Measurements from ENCODE around the gene CEBPZOS.
"Not testable (repeated sequence)": the region's sequence is repeated elsewhere in the genome, so short reads cannot be mapped to it uniquely, and the experiment has no call there.

Gene CEBPZOS

DNA sequence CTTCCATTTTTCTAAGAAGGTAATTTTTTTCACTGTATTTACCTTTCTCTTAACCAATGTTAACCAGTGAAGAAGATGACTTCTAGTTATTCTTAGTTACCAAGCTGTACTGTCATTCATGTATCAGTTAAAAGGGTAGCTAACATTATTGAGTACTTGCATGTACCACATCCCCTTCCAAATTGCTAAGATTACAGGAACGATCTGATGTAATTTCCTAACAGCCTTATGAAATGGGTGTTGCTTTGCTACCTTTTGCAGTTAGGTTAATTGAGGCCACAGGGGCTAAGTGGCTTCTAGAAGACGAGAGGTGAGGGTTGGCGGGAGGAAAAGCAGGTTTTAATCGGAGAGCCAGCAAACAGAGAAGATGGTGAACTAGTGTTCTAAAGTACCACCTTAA is 6.0 kb upstream of the CEBPZOS start:
- no peak for DNase-seq (ENCODE audit: low read depth in 1 of 2, low spot score in 1 of 2)

- DNase-seq (ENCODE audit: low read depth in 1 of 2, low spot score in 1 of 2): no peak
Measured at GRCh38 chr2:37191253-37191652, 5.0 kb upstream of the CEBPZOS start.

GRCh38 chr2:37191747-37192146 is 4.5 kb upstream of the CEBPZOS start:
- DNase-seq (ENCODE audit: low read depth in 1 of 2, low spot score in 1 of 2): no peak

DNA sequence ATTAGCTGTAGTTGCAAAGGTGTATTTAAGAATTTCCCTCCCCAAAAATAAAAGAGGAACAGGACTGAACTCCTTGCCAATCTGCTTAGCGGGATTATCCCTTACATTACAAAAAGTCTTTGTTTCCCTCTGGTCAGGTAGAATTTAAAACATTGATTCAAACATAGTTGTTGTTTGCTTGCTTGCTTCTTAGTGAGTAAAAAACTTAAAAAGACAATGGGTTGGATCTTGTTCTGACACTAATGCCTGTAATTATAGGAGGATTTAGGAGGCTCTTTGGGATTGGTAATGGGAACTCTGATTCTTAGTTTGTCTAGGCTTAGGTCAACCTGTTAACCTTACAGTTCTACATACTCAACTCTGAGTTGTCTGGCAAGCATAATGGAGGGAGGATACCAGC is 3.7 kb upstream of the CEBPZOS start:
- no peak for DNase-seq (ENCODE audit: low read depth in 1 of 2, low spot score in 1 of 2)

DNA sequence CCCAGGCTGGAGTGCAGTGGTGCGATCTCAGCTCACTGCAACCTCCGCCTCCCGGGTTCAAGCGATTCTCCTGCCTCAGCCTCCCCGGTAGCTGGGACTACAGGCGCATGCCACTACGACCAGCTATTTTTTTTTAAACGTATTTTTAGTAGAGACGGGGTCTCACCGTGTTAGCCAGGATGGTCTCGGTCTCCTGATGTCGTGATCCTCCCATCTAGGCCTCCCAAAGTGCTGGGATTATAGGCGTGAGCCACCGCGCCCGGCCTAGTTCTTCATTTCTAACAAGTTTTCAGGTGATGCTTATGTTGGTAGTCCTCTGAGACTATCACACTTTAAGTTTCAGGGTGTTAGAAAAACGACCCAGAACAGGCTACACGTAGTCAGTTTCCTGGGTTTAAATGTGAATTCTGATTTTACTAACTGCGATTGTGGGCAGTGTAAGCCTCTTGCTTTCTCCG is 405 bp upstream of the CEBPZOS start:
- DNase-seq (ENCODE audit: low read depth in 1 of 2, low spot score in 1 of 2): not testable (repeated sequence)

GRCh38 chr2:37198681-37199065 is 2.4 kb downstream of the CEBPZOS start:
- DNase-seq (ENCODE audit: low read depth in 1 of 2, low spot score in 1 of 2): no peak

DNA sequence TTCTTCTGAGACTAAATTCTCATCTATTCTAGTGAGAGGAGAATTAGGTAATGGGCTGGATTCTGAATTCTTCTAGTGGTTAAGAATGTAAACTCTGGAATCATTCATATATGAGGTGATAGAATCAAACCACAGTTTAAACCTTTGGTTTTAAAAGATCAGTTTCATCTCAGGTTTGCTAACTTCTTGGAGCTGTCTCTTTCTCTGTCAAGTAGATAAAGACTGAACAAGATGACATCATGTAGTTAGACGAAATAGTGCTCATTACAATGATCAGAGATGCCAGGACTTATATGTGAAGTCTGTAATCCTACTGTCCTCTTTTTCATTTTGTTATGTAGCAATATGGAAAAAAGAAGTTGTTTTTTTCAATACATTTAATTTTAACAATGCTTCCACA is 4.9 kb downstream of the CEBPZOS start:
- no peak for DNase-seq (ENCODE audit: low read depth in 1 of 2, low spot score in 1 of 2)

GRCh38 chr2:37201766-37202165 is 5.5 kb downstream of the CEBPZOS start:
- DNase-seq (ENCODE audit: low read depth in 1 of 2, low spot score in 1 of 2): no peak

- no peak for DNase-seq (ENCODE audit: low read depth in 1 of 2, low spot score in 1 of 2)
Measured at GRCh38 chr2:37203708-37204107, 7.4 kb downstream of the CEBPZOS start.

- not testable (repeated sequence) for DNase-seq (ENCODE audit: low read depth in 1 of 2, low spot score in 1 of 2)
Measured at GRCh38 chr2:37205071-37205661, 8.9 kb downstream of the CEBPZOS start.

GRCh38 chr2:37205689-37206341 is 9.5 kb downstream of the CEBPZOS start:
- DNase-seq (ENCODE audit: low read depth in 1 of 2, low spot score in 1 of 2): no peak

- DNase-seq (ENCODE audit: low read depth in 1 of 2, low spot score in 1 of 2): not testable (repeated sequence)
Measured at GRCh38 chr2:37206760-37207159, 10.5 kb downstream of the CEBPZOS start.

DNA sequence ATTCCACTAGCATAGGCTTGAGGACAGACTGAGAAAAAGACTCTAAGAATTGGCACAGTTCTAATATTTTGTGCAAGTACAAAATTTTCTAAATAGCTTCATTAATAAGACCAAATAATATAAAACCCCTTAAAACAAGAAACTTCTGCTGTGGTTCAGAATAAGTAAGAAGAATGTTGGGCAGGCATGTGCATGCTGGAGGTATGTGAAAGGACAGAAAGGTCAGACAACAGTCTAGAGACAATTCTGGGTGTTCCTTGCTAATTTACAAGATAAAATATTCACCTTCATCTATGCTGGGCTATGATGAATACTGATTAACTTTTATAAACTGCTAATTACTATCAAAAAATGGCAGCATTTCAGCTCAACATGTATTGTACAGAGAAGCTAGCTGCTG is 14.9 kb downstream of the CEBPZOS start:
- DNase-seq (ENCODE audit: low read depth in 1 of 2, low spot score in 1 of 2): no peak

DNA sequence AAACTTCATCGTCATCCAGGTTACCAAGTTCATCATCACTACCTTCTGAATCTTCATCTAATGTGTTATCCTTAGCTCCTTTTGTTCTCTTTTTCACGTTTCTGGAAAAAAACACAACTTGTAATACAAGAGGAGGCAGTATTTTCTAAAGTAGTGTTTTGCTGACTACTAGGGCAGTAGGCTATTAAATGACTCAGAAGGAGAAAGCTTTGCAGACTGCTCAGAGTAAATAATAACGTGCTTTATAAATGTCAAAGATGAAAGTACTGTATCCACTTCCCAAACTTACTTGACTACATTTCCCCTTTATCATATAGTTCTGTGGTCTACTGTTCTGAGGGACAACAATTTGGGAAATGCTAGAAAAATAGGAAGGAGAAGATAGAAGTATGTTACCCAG is 15.6 kb downstream of the CEBPZOS start:
- no peak for DNase-seq (ENCODE audit: low read depth in 1 of 2, low spot score in 1 of 2)

- DNase-seq (ENCODE audit: low read depth in 1 of 2, low spot score in 1 of 2): no peak
Measured at GRCh38 chr2:37215250-37215649, 19.0 kb downstream of the CEBPZOS start.

GRCh38 chr2:37219046-37219445 is 22.8 kb downstream of the CEBPZOS start:
- DNase-seq (ENCODE audit: low read depth in 1 of 2, low spot score in 1 of 2): no peak

GRCh38 chr2:37223131-37223530 is 26.8 kb downstream of the CEBPZOS start:
- no peak for DNase-seq (ENCODE audit: low read depth in 1 of 2, low spot score in 1 of 2)

DNA sequence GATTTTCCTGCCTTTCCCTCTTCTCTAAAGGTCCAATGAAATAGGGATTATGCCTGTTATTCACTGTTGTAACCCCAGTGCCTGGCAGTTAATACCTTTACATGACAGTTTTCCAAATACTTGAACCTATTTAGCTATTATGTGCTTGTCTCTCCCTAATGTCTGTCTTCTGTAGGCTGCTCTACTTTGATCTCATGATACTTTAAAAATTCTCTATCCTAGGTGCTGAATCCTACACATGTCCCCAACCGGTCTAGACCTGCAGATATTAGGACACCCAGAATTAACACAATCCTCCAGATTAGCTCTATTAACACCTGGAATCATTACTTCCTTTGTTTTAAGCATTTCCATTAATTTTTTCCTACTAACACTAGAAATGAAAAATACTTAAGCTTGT is 27.8 kb downstream of the CEBPZOS start:
- DNase-seq (ENCODE audit: low read depth in 1 of 2, low spot score in 1 of 2): no peak

DNA sequence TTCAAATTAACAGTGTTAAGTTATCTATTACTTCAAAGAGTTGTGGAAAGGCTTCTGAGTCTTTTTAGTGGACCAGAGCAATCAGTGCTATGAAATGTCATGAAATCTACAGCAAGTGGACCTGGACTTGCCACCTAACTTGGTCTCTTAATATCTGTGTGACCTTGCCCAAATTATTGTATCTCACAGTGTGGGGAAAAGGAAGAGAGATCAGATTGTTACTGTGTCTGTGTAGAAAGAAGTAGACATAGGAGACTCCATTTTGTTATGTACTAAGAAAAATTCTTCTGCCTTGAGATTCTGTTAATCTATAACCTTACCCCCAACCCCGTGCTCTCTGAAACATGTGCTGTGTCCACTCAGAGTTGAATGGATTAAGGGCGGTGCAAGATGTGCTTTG is 28.8 kb downstream of the CEBPZOS start:
- DNase-seq (ENCODE audit: low read depth in 1 of 2, low spot score in 1 of 2): not testable (repeated sequence)

DNA sequence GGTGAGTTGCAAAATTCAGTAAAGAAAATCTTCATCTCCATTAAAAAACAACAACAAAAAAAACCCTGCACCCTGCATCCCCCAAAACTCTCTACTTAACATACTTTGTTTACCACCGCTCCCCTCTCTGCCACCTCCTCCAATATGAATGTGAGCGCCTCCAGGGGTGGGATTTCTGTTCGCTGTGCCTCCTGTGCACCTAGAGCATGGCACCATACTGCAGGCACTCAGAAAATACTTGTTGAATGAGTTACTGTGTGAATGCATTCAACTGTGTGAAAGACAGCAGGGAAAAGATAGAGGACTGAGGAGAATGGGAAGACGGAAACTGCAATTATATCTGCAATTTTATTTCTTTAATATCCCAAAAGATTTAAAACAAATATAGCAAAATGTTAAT is 30.6 kb downstream of the CEBPZOS start:
- no peak for DNase-seq (ENCODE audit: low read depth in 1 of 2, low spot score in 1 of 2)

DNA sequence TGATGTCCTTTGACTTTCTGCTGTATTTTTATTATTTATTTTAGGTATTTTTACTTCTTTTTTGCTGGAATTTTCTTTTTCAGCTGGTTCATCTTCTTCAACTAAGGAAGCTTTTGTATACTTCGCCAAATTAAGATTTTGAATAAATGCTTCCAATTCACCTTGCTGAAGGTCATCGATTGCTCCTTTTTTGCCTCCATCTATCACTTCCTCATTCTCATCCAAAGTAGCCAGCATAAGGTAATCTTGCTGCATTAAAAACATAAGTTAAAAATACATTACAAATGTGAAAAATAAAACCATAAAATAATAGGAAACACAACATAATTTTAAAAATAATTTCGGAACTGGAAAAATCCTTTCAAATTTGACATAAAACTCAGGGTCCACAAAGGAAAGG is 32.5 kb downstream of the CEBPZOS start:
- DNase-seq (ENCODE audit: low read depth in 1 of 2, low spot score in 1 of 2): no peak

DNA sequence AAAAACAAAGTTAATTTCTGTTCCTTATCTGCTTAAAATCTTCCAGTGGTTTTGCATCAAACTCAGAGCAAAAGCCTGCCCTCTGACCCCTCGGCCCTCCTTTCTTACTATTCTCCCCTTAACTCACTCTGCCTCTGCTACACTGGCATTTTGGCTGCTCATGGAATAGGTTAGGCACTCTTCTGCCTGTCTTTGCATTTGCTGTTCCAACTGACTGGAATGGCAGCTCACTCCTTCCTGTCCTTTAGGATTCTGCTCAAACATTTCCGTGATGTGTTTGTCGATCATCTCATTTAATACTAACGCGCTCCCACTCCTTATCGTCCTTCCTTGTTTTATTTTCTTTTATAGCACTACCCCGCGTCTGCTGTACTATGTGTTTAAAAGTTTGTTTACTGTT is 34.3 kb downstream of the CEBPZOS start:
- no peak for DNase-seq (ENCODE audit: low read depth in 1 of 2, low spot score in 1 of 2)
